ENCODE measurements around the gene PXMP4. TPM values are rescaled to one million over a fixed set of nuclear protein-coding genes. Genes with fewer than 3 reads are reported as not detected.

Gene PXMP4
- total RNA-seq, 1 experiment from 2014 or later, result 16.9 TPM

- no peak for DNase-seq (ENCODE audit: low read depth)
Observed at GRCh38 chr20:33656010-33656782, 63.9 kb downstream of the PXMP4 start.

GRCh38 chr20:33655164-33655563, 64.9 kb downstream of the PXMP4 start:
- no peak for DNase-seq (ENCODE audit: low read depth)

- no peak for DNase-seq (ENCODE audit: low read depth)
Observed at GRCh38 chr20:33654680-33655161, 65.4 kb downstream of the PXMP4 start.

GRCh38 chr20:33653900-33654596, 66.1 kb downstream of the PXMP4 start:
- no peak for DNase-seq (ENCODE audit: low read depth)

- DNase-seq (ENCODE audit: low read depth), result peak; percentile 74
Observed at GRCh38 chr20:33653218-33653899, 66.8 kb downstream of the PXMP4 start.

Other genes with a start within 250 kb of the PXMP4 start
- gene CBFA2T2, start 230.2 kb downstream of the PXMP4 start, total RNA-seq (2014; rRNA removed; shearing (Covaris generic)), result 7.7 and 8.7 TPM in 2 replicates
- gene C20orf144, start 58.0 kb downstream of the PXMP4 start, total RNA-seq (2014; rRNA removed; shearing (Covaris generic)), result 0.24 and 0.39 TPM in 2 replicates
- 0.49 TPM in 1 of 2 replicates, not detected in the other for gene ACTL10, start 53.4 kb downstream of the PXMP4 start, total RNA-seq (2014; rRNA removed; shearing (Covaris generic))
- 39.3 and 43.9 TPM in 2 replicates for gene NECAB3, start 45.9 kb downstream of the PXMP4 start, total RNA-seq (2014; rRNA removed; shearing (Covaris generic))
- 28.7 and 33.3 TPM in 2 replicates for gene E2F1, start 33.9 kb downstream of the PXMP4 start, total RNA-seq (2014; rRNA removed; shearing (Covaris generic))
- 1.6 and 2.0 TPM in 2 replicates for gene ZNF341, start 11.7 kb upstream of the PXMP4 start, total RNA-seq (2014; rRNA removed; shearing (Covaris generic))
- 47.8 and 54.1 TPM in 2 replicates for gene CHMP4B, start 91.0 kb upstream of the PXMP4 start, total RNA-seq (2014; rRNA removed; shearing (Covaris generic))

Measured in RPMI7951 (cell line).